Measurements from ENCODE around the gene HLA-DOB.
A peak's percentile ranks its signal among the peaks of the same experiment; 100 is the strongest.

HLA-DOB gene

DNA sequence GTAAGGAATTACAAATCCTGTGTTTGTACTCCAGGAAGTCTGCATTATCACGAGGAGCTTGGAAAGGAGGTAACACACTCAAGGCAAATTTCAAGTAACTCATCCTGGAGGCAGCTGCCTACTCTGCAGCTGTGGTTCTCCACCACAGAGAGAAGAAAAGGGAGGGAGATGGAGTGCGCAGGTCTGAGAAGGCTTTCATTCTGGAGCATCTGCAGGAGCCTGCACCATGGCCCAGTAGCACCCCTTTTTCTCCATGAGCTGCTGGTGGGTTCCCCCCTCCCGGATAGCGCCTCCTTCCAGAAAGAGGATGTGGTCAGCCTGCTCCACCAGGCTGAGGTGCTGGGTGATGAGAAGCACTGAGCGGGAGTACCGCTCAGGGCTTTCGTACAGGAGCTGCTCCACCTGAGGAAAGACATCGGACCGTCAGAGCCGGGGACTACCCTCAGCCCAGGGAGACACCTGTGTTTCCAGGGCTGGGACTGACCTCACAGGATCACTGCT, 28.6 kb upstream of the HLA-DOB start:
- TF ChIP-seq LEF1 (IDR thresholded peaks at IDR 0.05; ENCODE audit: borderline replicate concordance) (no peak), HDGF (IDR thresholded peaks at IDR 0.05; ENCODE audit: borderline replicate concordance) (no peak), BHLHE40 (IDR thresholded peaks at IDR 0.05; ENCODE audit: borderline replicate concordance) (no peak), L3MBTL2 (conservative IDR thresholded peaks at IDR 0.05) (no peak), ELF4 (IDR thresholded peaks at IDR 0.05) (no peak), ARNT (IDR thresholded peaks at IDR 0.05) (no peak), NFRKB (IDR thresholded peaks at IDR 0.05) (no peak), SP1 (IDR thresholded peaks at IDR 0.05) (no peak), TARDBP (IDR thresholded peaks at IDR 0.05) (no peak), CTBP1 (IDR thresholded peaks at IDR 0.05; ENCODE audit: borderline replicate concordance) (no peak), FOXA1 (IDR thresholded peaks at IDR 0.05) (no peak), FOXM1 (IDR thresholded peaks at IDR 0.05; ENCODE audit: borderline replicate concordance) (no peak), FOXK2 (IDR thresholded peaks at IDR 0.05) (no peak), ZNF384 (IDR thresholded peaks at IDR 0.05) (no peak), SUZ12 (IDR thresholded peaks at IDR 0.05) (no peak)
- TF ChIP-seq, protein P1, sequence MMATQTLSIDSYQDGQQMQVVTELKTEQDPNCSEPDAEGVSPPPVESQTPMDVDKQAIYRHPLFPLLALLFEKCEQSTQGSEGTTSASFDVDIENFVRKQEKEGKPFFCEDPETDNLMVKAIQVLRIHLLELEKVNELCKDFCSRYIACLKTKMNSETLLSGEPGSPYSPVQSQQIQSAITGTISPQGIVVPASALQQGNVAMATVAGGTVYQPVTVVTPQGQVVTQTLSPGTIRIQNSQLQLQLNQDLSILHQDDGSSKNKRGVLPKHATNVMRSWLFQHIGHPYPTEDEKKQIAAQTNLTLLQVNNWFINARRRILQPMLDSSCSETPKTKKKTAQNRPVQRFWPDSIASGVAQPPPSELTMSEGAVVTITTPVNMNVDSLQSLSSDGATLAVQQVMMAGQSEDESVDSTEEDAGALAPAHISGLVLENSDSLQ (IDR thresholded peaks at IDR 0.05), result no peak
- POLR2A ChIA-PET, result interaction anchor here (1.0 to 2.4 kb wide), 3 partner anchors 9 to 127 kb away, joined by 4 to 17 read pairs (median 5); partner anchors contain the start of genes PSMB9 and TAP1
- CTCF ChIA-PET, result interaction anchor here (1.9 kb wide), 1 partner anchor 23 kb away, joined by 7 read pairs; no protein-coding TSS in a partner anchor
- no peak for DNase-seq (ENCODE audit: extremely low spot score)

DNA sequence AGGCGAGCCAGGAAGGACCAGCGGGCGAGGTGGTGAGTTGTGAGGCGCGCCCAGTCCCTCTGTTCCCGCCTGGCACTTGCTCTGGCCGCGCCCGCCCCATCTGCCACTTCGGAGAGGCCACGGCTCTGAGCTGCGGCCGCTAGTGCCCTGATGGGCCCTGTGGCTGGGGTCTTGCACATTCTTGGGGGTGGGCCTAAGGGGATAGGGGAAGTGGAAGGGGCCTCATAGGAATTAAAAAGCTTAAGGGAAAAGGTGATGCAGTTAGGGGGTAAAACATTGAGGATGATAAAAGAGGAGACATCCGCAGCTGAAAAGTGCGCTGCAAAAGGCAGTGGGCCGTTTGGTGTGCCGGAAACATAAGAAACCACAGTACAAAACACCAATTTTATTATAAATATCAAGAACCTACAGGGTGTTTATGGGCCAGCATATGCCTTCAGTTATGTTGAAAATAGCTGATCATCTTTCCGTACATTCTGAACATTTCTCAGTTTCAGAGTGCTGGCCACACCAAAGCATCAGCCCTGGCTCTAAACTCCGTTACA, 28.1 kb upstream of the HLA-DOB start:
- POLR2A ChIA-PET, result interaction anchor here (1.0 to 2.4 kb wide), 3 partner anchors 9 to 127 kb away, joined by 4 to 17 read pairs (median 5); partner anchors contain the start of genes PSMB9 and TAP1
- no peak for TF ChIP-seq ELF4 (IDR thresholded peaks at IDR 0.05)
- TF ChIP-seq FOXK2 (IDR thresholded peaks at IDR 0.05), result no peak
- no peak for DNase-seq (ENCODE audit: extremely low spot score)
- CTCF ChIA-PET, result interaction anchor here (1.9 kb wide), 1 partner anchor 23 kb away, joined by 7 read pairs; no protein-coding TSS in a partner anchor

DNA sequence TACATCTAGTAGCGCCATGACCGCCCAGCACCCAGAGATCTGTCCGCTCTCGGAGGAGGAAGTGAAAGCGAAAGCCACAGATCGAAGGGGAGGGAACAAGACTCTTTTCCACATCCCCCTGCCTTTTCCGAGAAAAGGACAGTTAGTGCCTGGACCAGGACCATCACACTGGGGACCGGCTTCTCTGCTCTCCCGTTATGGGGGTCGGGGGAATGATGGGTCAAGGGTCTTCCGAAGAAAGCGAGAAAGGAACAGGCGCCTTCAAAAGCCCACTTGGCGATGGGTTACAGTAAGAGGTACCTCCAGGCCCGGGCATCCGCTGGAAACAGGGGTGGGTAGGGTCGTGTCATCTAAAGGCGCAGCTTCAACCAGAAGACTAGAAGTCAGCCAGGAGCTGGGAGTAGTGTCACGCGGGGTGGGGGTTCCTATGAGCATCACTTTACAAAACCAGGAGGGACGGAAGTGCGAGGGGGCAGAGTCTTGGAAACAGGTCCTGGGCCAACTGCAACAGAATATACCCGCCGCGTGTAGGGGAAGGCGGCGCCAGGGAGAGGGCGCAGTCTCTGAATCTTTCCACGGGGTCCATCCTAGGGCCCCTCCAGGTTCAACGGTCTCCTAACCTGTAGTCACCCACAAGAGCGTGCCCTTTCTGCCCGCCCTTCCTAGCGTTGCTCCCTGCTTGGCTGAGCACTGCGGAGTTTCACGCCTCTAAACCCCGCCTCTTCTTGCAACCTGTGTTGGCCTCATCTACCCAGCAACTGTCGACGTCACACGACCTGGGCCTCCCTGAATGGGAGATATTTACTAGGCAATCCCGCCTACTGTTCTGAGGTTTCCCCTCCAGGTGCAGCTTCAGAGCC, 27.4 kb upstream of the HLA-DOB start, which contains the start of gene PSMB8:
PSMB8 (minus strand) TSS at position 69 of the 860 bp plus-strand sequence; CDS start at position 18, 51 bp downstream.
- CTCF ChIA-PET, result interaction anchor here (1.9 kb wide), 1 partner anchor 24 kb away, joined by 7 read pairs; no protein-coding TSS in a partner anchor
- POLR2A ChIA-PET, result interaction anchor here (1.0 to 2.4 kb wide), 3 partner anchors 10 to 128 kb away, joined by 4 to 17 read pairs (median 5); partner anchors contain the start of genes PSMB9 and TAP1
- no peak for TF ChIP-seq LEF1 (IDR thresholded peaks at IDR 0.05; ENCODE audit: borderline replicate concordance)
- no peak; the same call in 1 of the 2 replicates for TF ChIP-seq L3MBTL2 (conservative IDR thresholded peaks at IDR 0.05)
- no peak for TF ChIP-seq CTBP1 (IDR thresholded peaks at IDR 0.05; ENCODE audit: borderline replicate concordance)
- TF ChIP-seq ELF4 (IDR thresholded peaks at IDR 0.05), result no peak
- no peak for TF ChIP-seq HDGF (IDR thresholded peaks at IDR 0.05; ENCODE audit: borderline replicate concordance)
- no peak for TF ChIP-seq NFRKB (IDR thresholded peaks at IDR 0.05)
- TF ChIP-seq TARDBP (IDR thresholded peaks at IDR 0.05), result no peak
- TF ChIP-seq BHLHE40 (IDR thresholded peaks at IDR 0.05; ENCODE audit: borderline replicate concordance), result no peak
- no peak for TF ChIP-seq FOXM1 (IDR thresholded peaks at IDR 0.05; ENCODE audit: borderline replicate concordance)
- no peak for TF ChIP-seq ARNT (IDR thresholded peaks at IDR 0.05)
- TF ChIP-seq FOXA1 (IDR thresholded peaks at IDR 0.05), result no peak
- TF ChIP-seq, protein P1 (IDR thresholded peaks at IDR 0.05), result no peak
- TF ChIP-seq SUZ12 (IDR thresholded peaks at IDR 0.05), result no peak
- no peak for TF ChIP-seq SP1 (IDR thresholded peaks at IDR 0.05)
- peak; percentile 82 for DNase-seq (ENCODE audit: extremely low spot score)

DNA sequence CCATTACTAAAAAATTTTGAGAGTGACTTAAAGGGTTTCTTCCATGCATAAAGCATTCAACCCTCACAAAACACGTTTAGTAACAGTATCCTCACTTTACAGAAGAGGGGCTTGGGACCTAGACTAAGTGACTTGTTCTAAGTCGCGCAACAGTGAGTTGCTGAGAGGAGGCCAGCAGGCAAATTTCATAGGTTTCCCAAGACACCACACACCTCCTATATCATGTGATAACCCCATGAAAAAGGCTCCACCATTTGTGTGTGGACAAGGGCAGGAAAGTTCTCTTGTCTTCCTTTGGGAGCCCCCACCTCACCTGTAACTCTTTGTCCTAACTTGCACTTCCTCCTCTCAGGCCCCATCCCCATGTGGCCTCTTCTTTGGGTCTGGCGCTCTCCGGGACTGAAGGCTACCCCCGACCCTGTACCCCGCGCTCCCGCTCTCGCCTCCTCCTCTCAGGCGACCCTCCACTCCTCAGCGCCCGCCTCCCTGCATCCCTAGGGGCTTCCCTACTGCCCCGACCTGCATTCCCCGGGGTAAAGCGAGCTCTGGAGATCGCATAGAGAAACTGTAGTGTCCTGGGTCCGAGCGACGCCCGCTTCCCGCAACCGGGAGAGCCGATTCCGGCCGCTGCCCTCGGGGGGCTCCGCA, 26.7 kb upstream of the HLA-DOB start:
- POLR2A ChIA-PET, result interaction anchor here (2.4 kb wide), 1 partner anchor 11 kb away, joined by 17 read pairs; the partner anchor contains the start of genes PSMB9 and TAP1
- no peak for DNase-seq (ENCODE audit: extremely low spot score)
- CTCF ChIA-PET, result no interaction called here
- TF ChIP-seq FOXA1 (IDR thresholded peaks at IDR 0.05), result no peak
- no peak for TF ChIP-seq L3MBTL2 (conservative IDR thresholded peaks at IDR 0.05)
- TF ChIP-seq NFRKB (IDR thresholded peaks at IDR 0.05), result no peak
- no peak for TF ChIP-seq SUZ12 (IDR thresholded peaks at IDR 0.05)
- TF ChIP-seq, protein P1 (IDR thresholded peaks at IDR 0.05), result no peak
- no peak for TF ChIP-seq ZNF384 (IDR thresholded peaks at IDR 0.05)
- no peak for TF ChIP-seq ELF4 (IDR thresholded peaks at IDR 0.05)

DNA sequence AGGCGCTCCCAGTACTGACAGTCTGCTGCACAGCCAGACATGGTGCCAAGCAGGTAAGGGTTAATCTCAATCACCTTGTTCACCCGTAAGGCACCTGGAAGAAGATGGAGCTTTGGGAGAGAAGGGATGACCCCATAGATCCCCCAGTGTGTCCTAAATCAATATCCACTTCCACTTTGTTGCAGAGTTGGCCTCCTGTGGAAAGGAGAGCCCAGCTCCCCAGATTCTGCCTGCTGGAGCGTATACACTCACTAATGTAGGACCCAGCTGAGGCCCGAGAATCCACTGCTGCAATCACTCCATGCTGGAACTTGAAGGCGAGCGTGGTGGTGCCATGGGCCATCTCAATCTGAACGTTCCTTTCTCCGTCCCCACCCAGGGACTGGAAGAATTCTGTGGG, 25.9 kb upstream of the HLA-DOB start:
- TF ChIP-seq ELF4 (IDR thresholded peaks at IDR 0.05) (no peak), HDGF (IDR thresholded peaks at IDR 0.05; ENCODE audit: borderline replicate concordance) (no peak)
- DNase-seq (ENCODE audit: extremely low spot score), result no peak
- CTCF ChIA-PET, result no interaction called here
- POLR2A ChIA-PET, result no interaction called here

Data from HEK293T (cell line).